SK-N-SH (cell line): ENCODE data around the gene CRABP1. TPM values are rescaled to one million over a fixed set of nuclear protein-coding genes. Genes with fewer than 3 reads are reported as not detected.

Experiments
- CTCF ChIA-PET: fragments of 300-600, 350-600 bp; formaldehyde crosslinking; extraction: SDS; loops from one replicate; lab custom pipeline; 2021; lab: Yijun Ruan, JAX
- POLR2A ChIA-PET: fragments of 350-600 bp; sonication (Branson Sonifier 250); formaldehyde crosslinking; extraction: SDS; loops from one replicate; lab custom pipeline; 2020; ENCODE audit warnings: antibody characterized with exemption, inconsistent platforms; lab: Yijun Ruan, JAX
- DNase-seq: peaks from one replicate; pipeline ENCODE4 v3.0.0; 2012
- H2AFZ ChIP-seq: fragments of 200-600 bp; sonication (generic); 2 replicates; pipeline ENCODE4 v1.8.1; 2016; ENCODE audit warnings: antibody characterized with exemption, mild to moderate bottlenecking, low read depth
- H3F3A ChIP-seq: fragments of 200-600 bp; sonication (generic); replicated peaks from 2 replicates; pipeline ENCODE3; 2016; ENCODE audit warnings: antibody characterized with exemption, mild to moderate bottlenecking; ENCODE audit not compliant: insufficient read depth
- H3K27ac ChIP-seq, 2 experiments: fragments of 200-500 bp in 1 of 2; fragments of 200-600 bp in 1 of 2; sonication (Bioruptor generic) in 1 of 2; sonication (generic), shearing (Covaris generic) in 1 of 2; 2 replicates each; pipeline versions ENCODE4 v1.5.1 to v1.6.1; 2014 to 2016; ENCODE audit warnings: low read depth in 2 of 2, inconsistent platforms in 1 of 2, low read length in 1 of 2, mild to moderate bottlenecking in 1 of 2, mixed read lengths in 1 of 2
- H3K27me3 ChIP-seq: fragments of 200-600 bp; sonication (generic), shearing (Covaris generic); 2 replicates; pipeline ENCODE4 v1.6.1; 2016; ENCODE audit warnings: mixed run types; ENCODE audit not compliant: insufficient read depth
- H3K36me3 ChIP-seq, 2 experiments: fragments of 200-500 bp in 1 of 2; fragments of 200-600 bp in 1 of 2; sonication (Bioruptor generic) in 1 of 2; sonication (generic) in 1 of 2; replicated peaks in 1 of 2; 2 replicates each; pipeline versions ENCODE3 to v1.5.1; 2014 to 2016; ENCODE audit warnings: low read length in 1 of 2, mild to moderate bottlenecking in 1 of 2; ENCODE audit not compliant: insufficient read depth in 2 of 2, control insufficient read depth in 1 of 2
- H3K4me1 ChIP-seq, 2 experiments: fragments of 200-500 bp in 1 of 2; fragments of 200-600 bp in 1 of 2; sonication (Bioruptor generic) in 1 of 2; sonication (generic), shearing (Covaris generic) in 1 of 2; 2 replicates each; pipeline versions ENCODE4 v1.5.1 to v1.6.1; 2014 to 2016; ENCODE audit warnings: low read depth in 1 of 2, low read length in 1 of 2, mixed run types in 1 of 2; ENCODE audit not compliant: insufficient read depth in 2 of 2, control insufficient read depth in 1 of 2
- H3K4me2 ChIP-seq: fragments of 200-600 bp; sonication (generic), shearing (Covaris generic); 2 replicates; pipeline ENCODE4 v1.6.1; 2017; ENCODE audit warnings: mixed run types
- H3K4me3 ChIP-seq, 2 experiments: fragments of 200-500 bp in 1 of 2; fragments of 200-600 bp in 1 of 2; sonication (Bioruptor generic) in 1 of 2; sonication (generic), shearing (Covaris generic) in 1 of 2; 2 replicates each; pipeline versions ENCODE4 v1.5.1 to v1.8.1; 2014 to 2016; ENCODE audit warnings: low read depth in 2 of 2, inconsistent platforms in 1 of 2, low read length in 1 of 2, mild to moderate bottlenecking in 1 of 2, mixed read lengths in 1 of 2, moderate library complexity in 1 of 2
- H3K79me2 ChIP-seq: fragments of 200-600 bp; sonication (generic); 2 replicates; pipeline ENCODE4 v1.8.1; 2017; ENCODE audit warnings: mild to moderate bottlenecking; ENCODE audit not compliant: insufficient read depth
- H3K9ac ChIP-seq: fragments of 200-600 bp; sonication (generic); 2 replicates; pipeline ENCODE4 v1.6.1; 2017; ENCODE audit warnings: mixed run types
- H3K9me2 ChIP-seq: fragments of 200-600 bp; sonication (generic); 2 replicates; pipeline ENCODE4 v1.6.1; 2017; ENCODE audit warnings: mixed run types
- H3K9me3 ChIP-seq: fragments of 200-600 bp; sonication (generic); 2 replicates; pipeline ENCODE4 v1.6.1; 2017; ENCODE audit warnings: mixed run types, mild to moderate bottlenecking, moderate library complexity
- H4K20me1 ChIP-seq: fragments of 200-600 bp; sonication (generic); 2 replicates; pipeline ENCODE4 v1.6.1; 2017; ENCODE audit warnings: mild to moderate bottlenecking, mixed run types; ENCODE audit not compliant: insufficient read depth
- CHD2 ChIP-seq: fragments of 150-350 bp; IDR thresholded peaks from 2 replicates; pipeline ENCODE4 v1.6.1; 2018; ENCODE audit warnings: low read length; ENCODE audit not compliant: partially characterized antibody
- ELF1 ChIP-seq: IDR thresholded peaks from 2 replicates; pipeline ENCODE4 v1.4.0; 2012
- EP300 ChIP-seq, 2 experiments: IDR thresholded peaks; 2 replicates each; pipeline versions ENCODE4 v1.4.0 to v1.6.1; 2012; ENCODE audit warnings: borderline replicate concordance in 1 of 2, low read depth in 1 of 2, low read length in 1 of 2
- FOSL2 ChIP-seq: IDR thresholded peaks from 2 replicates; pipeline ENCODE4 v1.4.0; 2012; ENCODE audit warnings: low read depth, mild to moderate bottlenecking, moderate library complexity, borderline replicate concordance
- GABPA ChIP-seq: IDR thresholded peaks from 2 replicates; pipeline ENCODE4 v1.4.0; 2012; ENCODE audit warnings: low read depth, mild to moderate bottlenecking
- NFIC ChIP-seq: IDR thresholded peaks from 2 replicates; pipeline ENCODE4 v1.4.0; 2012; ENCODE audit warnings: borderline replicate concordance
- NRF1 ChIP-seq: IDR thresholded peaks from 2 replicates; pipeline ENCODE4 v1.6.1; 2012; ENCODE audit warnings: low read depth, mild to moderate bottlenecking, low read length
- RAD21 ChIP-seq: IDR thresholded peaks from 2 replicates; pipeline ENCODE4 v1.6.1; 2012; ENCODE audit warnings: mild to moderate bottlenecking, low read length
- RFX5 ChIP-seq: IDR thresholded peaks from 2 replicates; pipeline ENCODE4 v1.6.1; 2012; ENCODE audit warnings: mild to moderate bottlenecking, improper control_type of control experiment, low read length
- SMC3 ChIP-seq: IDR thresholded peaks from 2 replicates; pipeline ENCODE4 v1.6.1; 2012; ENCODE audit warnings: low read depth, low read length, improper control_type of control experiment
- USF2 ChIP-seq: fragments of 150-350 bp; IDR thresholded peaks from 2 replicates; pipeline ENCODE4 v1.6.1; 2017; ENCODE audit warnings: antibody characterized with exemption, low read length, low read depth, borderline replicate concordance
- YY1 ChIP-seq: IDR thresholded peaks from 2 replicates; pipeline ENCODE4 v1.4.0; 2012; ENCODE audit warnings: low read depth, mild to moderate bottlenecking
- WGBS: methylation state at CpG from one replicate; pipeline ENCODE4 v1.1.6; 2017; ENCODE audit warnings: low lambda C conversion rate; 5-methylcytosine and 5-hydroxymethylcytosine counted together
- polyA plus RNA-seq, 3 experiments: library from polyadenylated mRNA; depleted of rRNA; stranded (reverse); fragments of >200 nt; gene quantifications; 2 replicates each; pipeline ENCODE4 v1.2.3, GENCODE V29; 2012
- TF ChIP-seq, protein P1 (sequence below): fragments of 200-600 bp; sonication (generic); IDR thresholded peaks from 2 replicates; pipeline ENCODE4 v1.6.1; 2017; ENCODE audit warnings: antibody characterized with exemption, mild to moderate bottlenecking, moderate library complexity
- TF ChIP-seq, protein P2 (sequence below): IDR thresholded peaks from 2 replicates; pipeline ENCODE4; 2012
- TF ChIP-seq, protein P3 (sequence below): IDR thresholded peaks from 2 replicates; pipeline ENCODE4 v1.4.0; 2012; ENCODE audit warnings: low read depth
- TF ChIP-seq, protein P4 (sequence below): IDR thresholded peaks from 2 replicates; pipeline ENCODE4 v1.6.1; 2012; ENCODE audit warnings: mild to moderate bottlenecking, low read depth, low read length, moderate library complexity

The CRABP1 gene
- polyA plus RNA-seq, 1 of the 3 experiments (the other 2 are of a cell fraction) = 1.0 TPM

DNA sequence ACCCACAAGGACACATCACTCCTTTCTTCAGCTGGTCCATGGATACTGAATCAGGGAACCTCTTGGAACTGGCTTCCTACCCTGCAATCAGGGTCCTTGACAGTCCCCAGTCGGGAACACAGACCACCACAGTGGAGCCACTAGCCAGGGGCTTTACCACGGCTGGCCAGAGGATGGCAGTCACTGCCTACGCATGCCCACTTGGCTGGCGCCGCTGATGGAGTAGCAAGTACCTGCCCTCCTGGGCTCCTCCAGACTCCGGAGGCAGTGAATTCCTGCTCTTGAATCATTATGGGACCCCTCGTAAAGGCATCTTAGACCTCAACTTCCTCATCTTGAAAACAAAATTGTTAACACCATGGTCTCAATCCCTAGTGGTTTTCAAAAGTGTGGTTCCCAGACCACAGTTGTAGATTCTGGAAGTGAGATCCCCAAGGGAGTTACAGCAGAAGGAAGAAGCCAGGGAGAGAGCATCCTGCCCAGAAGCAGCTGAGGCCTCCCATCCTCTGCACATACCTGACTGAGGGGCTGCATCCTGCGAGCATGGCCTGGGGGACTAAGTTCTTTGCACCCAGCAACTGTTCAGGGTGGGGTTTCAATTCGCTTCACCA lies 31.6 kb upstream of the CRABP1 start:
- H3K27ac ChIP-seq = no peak overlapping the region
- H3K79me2 ChIP-seq = no peaks in the 10 kb centered on the region
- H2AFZ ChIP-seq = peak overlapping the region; percentile 57
- TF ChIP-seq, protein P1, sequence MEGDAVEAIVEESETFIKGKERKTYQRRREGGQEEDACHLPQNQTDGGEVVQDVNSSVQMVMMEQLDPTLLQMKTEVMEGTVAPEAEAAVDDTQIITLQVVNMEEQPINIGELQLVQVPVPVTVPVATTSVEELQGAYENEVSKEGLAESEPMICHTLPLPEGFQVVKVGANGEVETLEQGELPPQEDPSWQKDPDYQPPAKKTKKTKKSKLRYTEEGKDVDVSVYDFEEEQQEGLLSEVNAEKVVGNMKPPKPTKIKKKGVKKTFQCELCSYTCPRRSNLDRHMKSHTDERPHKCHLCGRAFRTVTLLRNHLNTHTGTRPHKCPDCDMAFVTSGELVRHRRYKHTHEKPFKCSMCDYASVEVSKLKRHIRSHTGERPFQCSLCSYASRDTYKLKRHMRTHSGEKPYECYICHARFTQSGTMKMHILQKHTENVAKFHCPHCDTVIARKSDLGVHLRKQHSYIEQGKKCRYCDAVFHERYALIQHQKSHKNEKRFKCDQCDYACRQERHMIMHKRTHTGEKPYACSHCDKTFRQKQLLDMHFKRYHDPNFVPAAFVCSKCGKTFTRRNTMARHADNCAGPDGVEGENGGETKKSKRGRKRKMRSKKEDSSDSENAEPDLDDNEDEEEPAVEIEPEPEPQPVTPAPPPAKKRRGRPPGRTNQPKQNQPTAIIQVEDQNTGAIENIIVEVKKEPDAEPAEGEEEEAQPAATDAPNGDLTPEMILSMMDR = peak; percentile 96
- TF ChIP-seq SMC3 (peak; percentile 97), EP300 (IDR thresholded peaks at IDR 0.05; ENCODE audit: borderline replicate concordance in 1 of 2, low read depth in 1 of 2, low read length in 1 of 2) (no peak), NRF1 (peak; percentile 23; the same call in 1 of the 2 replicates), RAD21 (peak; percentile 99), RFX5 (no peak), ELF1 (no peak), CHD2 (peak; percentile 33)
- TF ChIP-seq, protein P2, sequence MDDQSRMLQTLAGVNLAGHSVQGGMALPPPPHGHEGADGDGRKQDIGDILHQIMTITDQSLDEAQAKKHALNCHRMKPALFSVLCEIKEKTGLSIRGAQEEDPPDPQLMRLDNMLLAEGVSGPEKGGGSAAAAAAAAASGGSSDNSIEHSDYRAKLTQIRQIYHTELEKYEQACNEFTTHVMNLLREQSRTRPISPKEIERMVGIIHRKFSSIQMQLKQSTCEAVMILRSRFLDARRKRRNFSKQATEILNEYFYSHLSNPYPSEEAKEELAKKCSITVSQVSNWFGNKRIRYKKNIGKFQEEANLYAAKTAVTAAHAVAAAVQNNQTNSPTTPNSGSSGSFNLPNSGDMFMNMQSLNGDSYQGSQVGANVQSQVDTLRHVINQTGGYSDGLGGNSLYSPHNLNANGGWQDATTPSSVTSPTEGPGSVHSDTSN = no peak
- H3K9ac ChIP-seq = no peak overlapping the region
- H3K4me1 ChIP-seq = peaks cover 11 to 20% of the 10 kb centered on the region in 2 experiments; a peak in 3 of 4 replicates
- no peak overlapping the region for H3K4me3 ChIP-seq
- 8% methylated on average over 6 of the region's 9 CpGs for WGBS
- H4K20me1 ChIP-seq = no peaks in the 10 kb centered on the region
- ChIA-PET POLR2A (interaction anchor here (0.6 to 1.3 kb wide), 2 partner anchors 9 kb away, joined by 3 to 6 read pairs; partner anchors contain the start of gene SKIC8), CTCF (interaction anchor here (0.6 to 31.8 kb wide), 48 partner anchors 8 to 443 kb away, joined by 3 to 772 read pairs (median 4); partner anchors contain the start of genes CHRNA5, CRABP1, IREB2 and SKIC8)
- no peaks in the 10 kb centered on the region for H3K9me2 ChIP-seq
- no peaks in the 10 kb centered on the region for H3K9me3 ChIP-seq
- peak; percentile 89 for DNase-seq
- H3F3A ChIP-seq = peaks cover 14% of the 10 kb centered on the region
- H3K4me2 ChIP-seq = no peak overlapping the region
- no peaks in the 10 kb centered on the region for H3K27me3 ChIP-seq
- H3K36me3 ChIP-seq = no peaks in the 10 kb centered on the region

GRCh38 chr15:78311292-78311691 lies 28.9 kb upstream of the CRABP1 start:
- no peak overlapping the region for H3K4me3 ChIP-seq
- 75% methylated on average over 3 of the region's 3 CpGs for WGBS
- POLR2A ChIA-PET = interaction anchor here (1.8 kb wide), 1 partner anchor 104 kb away, joined by 5 read pairs; no protein-coding TSS in a partner anchor
- H3K27ac ChIP-seq = no peak overlapping the region
- DNase-seq = no peak
- no peaks in the 10 kb centered on the region for H3K9me3 ChIP-seq
- H2AFZ ChIP-seq = no peak overlapping the region
- CTCF ChIA-PET = interaction anchor here (0.8 to 31.8 kb wide), 10 partner anchors 10 to 440 kb away, joined by 3 to 772 read pairs (median 5); partner anchors contain the start of gene SKIC8
- no peaks in the 10 kb centered on the region for H3K36me3 ChIP-seq
- no peaks in the 10 kb centered on the region for H3K79me2 ChIP-seq
- peaks cover 7% of the 10 kb centered on the region for H3F3A ChIP-seq
- H3K27me3 ChIP-seq = no peaks in the 10 kb centered on the region
- no peak for TF ChIP-seq USF2
- TF ChIP-seq, protein P3, sequence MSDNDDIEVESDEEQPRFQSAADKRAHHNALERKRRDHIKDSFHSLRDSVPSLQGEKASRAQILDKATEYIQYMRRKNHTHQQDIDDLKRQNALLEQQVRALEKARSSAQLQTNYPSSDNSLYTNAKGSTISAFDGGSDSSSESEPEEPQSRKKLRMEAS = no peak
- no peak for TF ChIP-seq SMC3
- TF ChIP-seq, protein P4, sequence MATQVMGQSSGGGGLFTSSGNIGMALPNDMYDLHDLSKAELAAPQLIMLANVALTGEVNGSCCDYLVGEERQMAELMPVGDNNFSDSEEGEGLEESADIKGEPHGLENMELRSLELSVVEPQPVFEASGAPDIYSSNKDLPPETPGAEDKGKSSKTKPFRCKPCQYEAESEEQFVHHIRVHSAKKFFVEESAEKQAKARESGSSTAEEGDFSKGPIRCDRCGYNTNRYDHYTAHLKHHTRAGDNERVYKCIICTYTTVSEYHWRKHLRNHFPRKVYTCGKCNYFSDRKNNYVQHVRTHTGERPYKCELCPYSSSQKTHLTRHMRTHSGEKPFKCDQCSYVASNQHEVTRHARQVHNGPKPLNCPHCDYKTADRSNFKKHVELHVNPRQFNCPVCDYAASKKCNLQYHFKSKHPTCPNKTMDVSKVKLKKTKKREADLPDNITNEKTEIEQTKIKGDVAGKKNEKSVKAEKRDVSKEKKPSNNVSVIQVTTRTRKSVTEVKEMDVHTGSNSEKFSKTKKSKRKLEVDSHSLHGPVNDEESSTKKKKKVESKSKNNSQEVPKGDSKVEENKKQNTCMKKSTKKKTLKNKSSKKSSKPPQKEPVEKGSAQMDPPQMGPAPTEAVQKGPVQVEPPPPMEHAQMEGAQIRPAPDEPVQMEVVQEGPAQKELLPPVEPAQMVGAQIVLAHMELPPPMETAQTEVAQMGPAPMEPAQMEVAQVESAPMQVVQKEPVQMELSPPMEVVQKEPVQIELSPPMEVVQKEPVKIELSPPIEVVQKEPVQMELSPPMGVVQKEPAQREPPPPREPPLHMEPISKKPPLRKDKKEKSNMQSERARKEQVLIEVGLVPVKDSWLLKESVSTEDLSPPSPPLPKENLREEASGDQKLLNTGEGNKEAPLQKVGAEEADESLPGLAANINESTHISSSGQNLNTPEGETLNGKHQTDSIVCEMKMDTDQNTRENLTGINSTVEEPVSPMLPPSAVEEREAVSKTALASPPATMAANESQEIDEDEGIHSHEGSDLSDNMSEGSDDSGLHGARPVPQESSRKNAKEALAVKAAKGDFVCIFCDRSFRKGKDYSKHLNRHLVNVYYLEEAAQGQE = no peak
- TF ChIP-seq RAD21 = no peak
- TF ChIP-seq GABPA = no peak
- TF ChIP-seq NFIC = no peak
- no peak for TF ChIP-seq FOSL2
- no peak for TF ChIP-seq YY1
- TF ChIP-seq EP300 (IDR thresholded peaks at IDR 0.05; ENCODE audit: borderline replicate concordance in 1 of 2, low read depth in 1 of 2, low read length in 1 of 2) = no peak
- peaks cover 12 to 14% of the 10 kb centered on the region in 2 experiments; a peak in 3 of 4 replicates for H3K4me1 ChIP-seq
- H3K4me2 ChIP-seq = no peak overlapping the region
- no peaks in the 10 kb centered on the region for H4K20me1 ChIP-seq
- no peaks in the 10 kb centered on the region for H3K9me2 ChIP-seq
- H3K9ac ChIP-seq = no peak overlapping the region
